ENCODE results near the gene ADAMTSL1. TPM values are rescaled to one million over a fixed set of nuclear protein-coding genes. Genes with fewer than 3 reads are reported as not detected.

ADAMTSL1 gene
- total RNA-seq, 1 experiment from 2014 or later, result 2.2 TPM

Small RNA genes within 50 kb of the gene (small RNA-seq; reads per million reads assigned to genes)
- gene MIR3152, result not detected
